Central memory CD8-positive, alpha-beta T cell (primary cell): ENCODE data around the gene CNKSR2.

Experiments
- ATAC-seq: fragments of 150-1000 bp; cut with Tn5 transposase; replicated peaks from 2 replicates; pipeline ENCODE4 v1.10.0; 2022; ENCODE audit warnings: mild to moderate bottlenecking, moderate FRiP score, moderate number of reproducible peaks; ENCODE audit not compliant: poor library complexity, severe bottlenecking; ENCODE audit errors: extremely low read depth
- DNase-seq, 2 donors: peaks; one replicate each; pipeline ENCODE4 v3.0.0; 2021; ENCODE audit warnings: low spot score in 2 of 2
- H3K27ac Mint-ChIP-seq: one replicate; pipeline ENCODE4 v1.8.0; 2022; ENCODE audit warnings: low read depth, mild to moderate bottlenecking, moderate library complexity, mixed read lengths
- H3K27me3 Mint-ChIP-seq: one replicate; pipeline ENCODE4 v1.8.0; 2022; ENCODE audit warnings: mixed read lengths
- H3K36me3 Mint-ChIP-seq: one replicate; pipeline ENCODE4 v1.8.0; 2022; ENCODE audit warnings: mild to moderate bottlenecking, moderate library complexity, mixed read lengths; ENCODE audit not compliant: insufficient read depth
- H3K4me1 Mint-ChIP-seq: one replicate; pipeline ENCODE4 v1.8.0; 2022; ENCODE audit warnings: mixed read lengths
- H3K4me3 Mint-ChIP-seq: one replicate; pipeline ENCODE4 v1.8.0; 2022; ENCODE audit warnings: mild to moderate bottlenecking, moderate library complexity, mixed read lengths
- H3K9me3 Mint-ChIP-seq: one replicate; pipeline ENCODE4 v1.8.0; 2022; ENCODE audit warnings: mixed read lengths

Gene CNKSR2

GRCh38 chrX:21374163-21374993 lies at the start of gene CNKSR2:
Gene CNKSR2 (plus strand): TSS chrX:21374418. CDS start chrX:21374898, 480 bp downstream.
- no peaks in the 10 kb centered on the region for H3K27me3 Mint-ChIP-seq
- peak in 1 of 2 donors; percentile 19 for DNase-seq
- H3K27ac Mint-ChIP-seq = no peak within 1 kb of the TSS
- no peaks in the 10 kb centered on the region for H3K9me3 Mint-ChIP-seq
- H3K36me3 Mint-ChIP-seq = peaks cover 1% of the 10 kb centered on the region
- no peaks in the 10 kb centered on the region for H3K4me1 Mint-ChIP-seq
- H3K4me3 Mint-ChIP-seq = peak within 1 kb of the TSS; percentile 67
- peak; percentile 52 for ATAC-seq

- Mint-ChIP-seq H3K9me3 (peaks cover 13% of the 10 kb centered on the region), H3K27me3 (no peaks in the 10 kb centered on the region), H3K4me3 (no peak overlapping the region), H3K27ac (no peak overlapping the region), H3K36me3 (no peaks in the 10 kb centered on the region), H3K4me1 (no peaks in the 10 kb centered on the region)
- ATAC-seq = no peak
- no peak for DNase-seq
Measured at GRCh38 chrX:21354725-21355124, 19.5 kb upstream of the CNKSR2 start.

- H3K9me3 Mint-ChIP-seq = peaks cover 9% of the 10 kb centered on the region
Measured at GRCh38 chrX:21355831-21356230, 18.4 kb upstream of the CNKSR2 start.

GRCh38 chrX:21369613-21370012 lies 4.6 kb upstream of the CNKSR2 start:
- no peaks in the 10 kb centered on the region for H3K9me3 Mint-ChIP-seq
- no peak for DNase-seq
- no peaks in the 10 kb centered on the region for H3K4me1 Mint-ChIP-seq
- H3K27ac Mint-ChIP-seq = no peak overlapping the region
- H3K4me3 Mint-ChIP-seq = no peak overlapping the region
- no peaks in the 10 kb centered on the region for H3K36me3 Mint-ChIP-seq
- H3K27me3 Mint-ChIP-seq = no peaks in the 10 kb centered on the region
- ATAC-seq = no peak

More at GRCh38 chrX:21355831-21356230, 18.4 kb upstream of the CNKSR2 start:
- no peaks in the 10 kb centered on the region for H3K4me1 Mint-ChIP-seq
- ATAC-seq (no peak), DNase-seq (no peak)
- no peaks in the 10 kb centered on the region for H3K36me3 Mint-ChIP-seq
- H3K27ac Mint-ChIP-seq = no peak overlapping the region
- H3K27me3 Mint-ChIP-seq = no peaks in the 10 kb centered on the region
- H3K4me3 Mint-ChIP-seq = no peak overlapping the region

- Mint-ChIP-seq H3K27ac (no peak overlapping the region), H3K4me1 (no peaks in the 10 kb centered on the region), H3K27me3 (no peaks in the 10 kb centered on the region), H3K9me3 (no peaks in the 10 kb centered on the region), H3K36me3 (peaks cover 1% of the 10 kb centered on the region), H3K4me3 (no peak overlapping the region)
- ATAC-seq = no peak
- no peak for DNase-seq
Measured at GRCh38 chrX:21373001-21373400, 1.2 kb upstream of the CNKSR2 start.

- ATAC-seq = no peak
- H3K36me3 Mint-ChIP-seq = peaks cover 1% of the 10 kb centered on the region
- H3K27ac Mint-ChIP-seq = no peak overlapping the region
- no peaks in the 10 kb centered on the region for H3K9me3 Mint-ChIP-seq
- no peaks in the 10 kb centered on the region for H3K4me1 Mint-ChIP-seq
- no peaks in the 10 kb centered on the region for H3K27me3 Mint-ChIP-seq
- peak overlapping the region; percentile 67 for H3K4me3 Mint-ChIP-seq
- DNase-seq = no peak
Measured at GRCh38 chrX:21373637-21374162, 518 bp upstream of the CNKSR2 start.

GRCh38 chrX:21374994-21375707 lies 933 bp downstream of the CNKSR2 start:
- ATAC-seq (no peak), DNase-seq (no peak)
- Mint-ChIP-seq H3K27ac (no peak overlapping the region), H3K36me3 (peaks cover 1% of the 10 kb centered on the region), H3K4me1 (no peaks in the 10 kb centered on the region), H3K27me3 (no peaks in the 10 kb centered on the region), H3K4me3 (peak overlapping the region; percentile 67), H3K9me3 (no peaks in the 10 kb centered on the region)

GRCh38 chrX:21375708-21376009 lies 1.4 kb downstream of the CNKSR2 start:
- peak overlapping the region; percentile 67 for H3K4me3 Mint-ChIP-seq
- no peaks in the 10 kb centered on the region for H3K27me3 Mint-ChIP-seq
- no peaks in the 10 kb centered on the region for H3K4me1 Mint-ChIP-seq
- H3K27ac Mint-ChIP-seq = no peak overlapping the region
- no peaks in the 10 kb centered on the region for H3K9me3 Mint-ChIP-seq
- no peak for DNase-seq
- ATAC-seq = no peak
- H3K36me3 Mint-ChIP-seq = peaks cover 1% of the 10 kb centered on the region

- Mint-ChIP-seq H3K4me1 (no peaks in the 10 kb centered on the region), H3K9me3 (no peaks in the 10 kb centered on the region), H3K27me3 (no peaks in the 10 kb centered on the region), H3K27ac (no peak overlapping the region), H3K4me3 (no peak overlapping the region), H3K36me3 (peaks cover 1% of the 10 kb centered on the region)
- ATAC-seq (no peak), DNase-seq (no peak)
Measured at GRCh38 chrX:21376636-21377035, 2.4 kb downstream of the CNKSR2 start.

GRCh38 chrX:21379991-21380390 lies 5.8 kb downstream of the CNKSR2 start:
- Mint-ChIP-seq H3K27me3 (no peaks in the 10 kb centered on the region), H3K4me1 (no peaks in the 10 kb centered on the region), H3K36me3 (peaks cover 1% of the 10 kb centered on the region), H3K9me3 (no peaks in the 10 kb centered on the region), H3K4me3 (no peak overlapping the region), H3K27ac (no peak overlapping the region)
- DNase-seq = no peak
- ATAC-seq = no peak

GRCh38 chrX:21382715-21383114 lies 8.5 kb downstream of the CNKSR2 start:
- DNase-seq (no peak), ATAC-seq (no peak)
- Mint-ChIP-seq H3K9me3 (no peaks in the 10 kb centered on the region), H3K27me3 (no peaks in the 10 kb centered on the region), H3K4me1 (no peaks in the 10 kb centered on the region), H3K27ac (no peak overlapping the region), H3K4me3 (no peak overlapping the region), H3K36me3 (no peaks in the 10 kb centered on the region)

GRCh38 chrX:21383546-21383945 lies 9.3 kb downstream of the CNKSR2 start:
- no peaks in the 10 kb centered on the region for H3K4me1 Mint-ChIP-seq

GRCh38 chrX:21384178-21384577 lies 10.0 kb downstream of the CNKSR2 start:
- Mint-ChIP-seq H3K27me3 (no peaks in the 10 kb centered on the region), H3K36me3 (no peaks in the 10 kb centered on the region), H3K4me3 (no peak overlapping the region), H3K9me3 (no peaks in the 10 kb centered on the region), H3K4me1 (no peaks in the 10 kb centered on the region), H3K27ac (no peak overlapping the region)
- no peak for ATAC-seq
- no peak for DNase-seq

More at GRCh38 chrX:21383546-21383945, 9.3 kb downstream of the CNKSR2 start:
- no peak for ATAC-seq
- DNase-seq = no peak
- H3K4me3 Mint-ChIP-seq = no peak overlapping the region
- H3K9me3 Mint-ChIP-seq = no peaks in the 10 kb centered on the region
- no peaks in the 10 kb centered on the region for H3K36me3 Mint-ChIP-seq
- H3K27me3 Mint-ChIP-seq = no peaks in the 10 kb centered on the region
- H3K27ac Mint-ChIP-seq = no peak overlapping the region
